ENCODE data around the gene ILK. TPM values are rescaled to one million over a fixed set of nuclear protein-coding genes. Genes with fewer than 3 reads are reported as not detected.

ILK gene
- total RNA-seq, 1 donor from 2014 or later, result 85.6 TPM

DNA sequence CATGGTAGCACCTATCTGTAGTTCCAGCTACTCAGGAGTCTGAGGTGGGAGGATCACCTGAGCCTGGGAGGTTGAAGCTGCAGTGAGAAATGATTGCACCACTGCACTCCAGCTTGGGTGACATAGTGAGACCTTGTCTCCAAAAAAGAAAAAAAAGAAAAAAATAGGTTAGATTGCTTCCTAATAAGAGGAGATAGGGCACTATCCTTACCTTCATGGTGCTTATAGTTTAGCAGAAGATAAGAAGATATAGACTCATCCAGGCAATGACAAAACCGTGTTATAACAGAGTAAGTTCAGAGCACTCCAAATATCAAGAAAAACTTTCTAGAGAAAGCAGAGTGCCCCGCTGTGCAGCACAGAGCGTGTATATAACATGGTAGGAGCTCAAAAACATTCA lies 42.3 kb upstream of the ILK start:
- no peak overlapping the region for H3K4me3 ChIP-seq
- H3K36me3 ChIP-seq, result no peaks in the 10 kb centered on the region
- Mint-ChIP-seq H3K4me1 (peaks cover 3% of the 10 kb centered on the region), H3K27me3 (ENCODE audit: insufficient read depth, low read depth) (peaks cover 5% of the 10 kb centered on the region), H3K36me3 (no peaks in the 10 kb centered on the region), H3K27ac (no peak overlapping the region), H3K9me3 (no peaks in the 10 kb centered on the region), H3K4me3 (no peak overlapping the region)
- no peaks in the 10 kb centered on the region for H3K79me2 ChIP-seq (ENCODE audit: low read depth)
- H3K27me3 ChIP-seq, result no peaks in the 10 kb centered on the region
- no peak overlapping the region for H2AFZ ChIP-seq (replicated peaks)
- DNase-seq (ENCODE audit: low spot score), result no peak
- no peaks in the 10 kb centered on the region for H3K9me3 ChIP-seq (ENCODE audit: low read depth)
- H3K4me2 ChIP-seq, result no peak overlapping the region
- H4K20me1 ChIP-seq (ENCODE audit: low read depth), result no peaks in the 10 kb centered on the region
- no peak overlapping the region for H3K9ac ChIP-seq
- no peaks in the 10 kb centered on the region for H3F3A ChIP-seq (ENCODE audit: low read depth)
- no peak for TF ChIP-seq EZH2 (IDR thresholded peaks at IDR 0.05)
- TF ChIP-seq EZH2phosphoT487 (IDR thresholded peaks at IDR 0.05), result no peak
- no peak for TF ChIP-seq CTCF (IDR thresholded peaks at IDR 0.05)
- peaks cover 5% of the 10 kb centered on the region for H3K4me1 ChIP-seq
- H3K27ac ChIP-seq, result no peak overlapping the region

- Histone ChIP-seq H3K9ac (no peak overlapping the region), H4K20me1 (ENCODE audit: low read depth) (no peaks in the 10 kb centered on the region), H2AFZ (replicated peaks) (no peak overlapping the region), H3K27ac (no peak overlapping the region), H3K36me3 (no peaks in the 10 kb centered on the region), H3K79me2 (ENCODE audit: low read depth) (no peaks in the 10 kb centered on the region), H3K4me2 (no peak overlapping the region), H3K4me1 (peaks cover 5% of the 10 kb centered on the region), H3F3A (ENCODE audit: low read depth) (no peaks in the 10 kb centered on the region), H3K4me3 (no peak overlapping the region), H3K27me3 (no peaks in the 10 kb centered on the region), H3K9me3 (ENCODE audit: low read depth) (no peaks in the 10 kb centered on the region)
- H3K4me3 Mint-ChIP-seq, result no peak overlapping the region
- TF ChIP-seq EZH2phosphoT487 (IDR thresholded peaks at IDR 0.05) (no peak), EZH2 (IDR thresholded peaks at IDR 0.05) (no peak), CTCF (IDR thresholded peaks at IDR 0.05) (no peak)
- peaks cover 3% of the 10 kb centered on the region for H3K4me1 Mint-ChIP-seq
- peaks cover 1% of the 10 kb centered on the region for H3K36me3 Mint-ChIP-seq
- no peaks in the 10 kb centered on the region for H3K9me3 Mint-ChIP-seq
- H3K27ac Mint-ChIP-seq, result no peak overlapping the region
- no peak for DNase-seq (ENCODE audit: low spot score)
- H3K27me3 Mint-ChIP-seq (ENCODE audit: insufficient read depth, low read depth), result peaks cover 5% of the 10 kb centered on the region
Observed at GRCh38 chr11:6563121-6563619, 40.4 kb upstream of the ILK start.

DNA sequence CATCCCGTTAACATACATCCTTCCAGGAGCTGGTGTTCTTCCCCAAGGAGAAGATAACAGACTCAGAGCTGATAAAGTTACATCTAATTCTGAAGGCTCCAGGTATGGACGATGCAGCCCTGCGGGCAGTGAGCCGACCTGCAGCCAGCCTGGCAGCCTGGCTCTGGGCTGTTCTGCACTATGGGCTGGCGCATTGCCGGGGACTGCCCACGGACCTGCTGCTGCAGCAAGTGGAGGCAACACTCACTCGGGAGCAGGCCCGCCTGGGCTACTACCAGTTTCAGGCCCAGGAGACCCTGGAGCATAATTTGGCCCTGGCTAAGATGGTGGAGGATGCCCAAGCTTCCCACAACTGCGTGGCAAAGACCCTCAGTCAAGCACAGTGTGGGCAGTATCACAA lies 39.9 kb upstream of the ILK start:
- Histone ChIP-seq H3K4me2 (no peak overlapping the region), H2AFZ (replicated peaks) (no peak overlapping the region), H3K4me1 (peaks cover 5% of the 10 kb centered on the region), H3K27me3 (no peaks in the 10 kb centered on the region), H4K20me1 (ENCODE audit: low read depth) (no peaks in the 10 kb centered on the region), H3K9me3 (ENCODE audit: low read depth) (no peaks in the 10 kb centered on the region), H3K27ac (no peak overlapping the region), H3F3A (ENCODE audit: low read depth) (no peaks in the 10 kb centered on the region), H3K9ac (no peak overlapping the region), H3K79me2 (ENCODE audit: low read depth) (no peaks in the 10 kb centered on the region), H3K4me3 (no peak overlapping the region), H3K36me3 (no peaks in the 10 kb centered on the region)
- H3K27ac Mint-ChIP-seq, result no peak overlapping the region
- TF ChIP-seq EZH2 (IDR thresholded peaks at IDR 0.05) (no peak), EZH2phosphoT487 (IDR thresholded peaks at IDR 0.05) (no peak), CTCF (IDR thresholded peaks at IDR 0.05) (no peak)
- H3K27me3 Mint-ChIP-seq (ENCODE audit: insufficient read depth, low read depth), result peaks cover 4% of the 10 kb centered on the region
- H3K9me3 Mint-ChIP-seq, result no peaks in the 10 kb centered on the region
- H3K4me3 Mint-ChIP-seq, result no peak overlapping the region
- peaks cover 1% of the 10 kb centered on the region for H3K36me3 Mint-ChIP-seq
- H3K4me1 Mint-ChIP-seq, result peaks cover 6% of the 10 kb centered on the region
- DNase-seq (ENCODE audit: low spot score), result no peak
